Neutrophil (primary cell): ENCODE measurements around the gene SLC1A4.

Source experiments
- H3K27ac ChIP-seq: fragments of 200-600 bp; sonication (generic); 2 replicates; pipeline ENCODE4 v1.5.1; 2016; ENCODE audit warnings: mild to moderate bottlenecking, moderate library complexity
- H3K27me3 ChIP-seq: fragments of 200-600 bp; sonication (generic); 2 replicates; pipeline ENCODE4 v1.6.0; 2016; ENCODE audit warnings: mild to moderate bottlenecking
- H3K36me3 ChIP-seq: fragments of 200-600 bp; sonication (generic); 2 replicates; pipeline ENCODE4 v1.5.1; 2017
- H3K4me1 ChIP-seq, 2 experiments: fragments of 200-600 bp in 1 of 2; sonication (generic) in 1 of 2; 1 replicate in 1 of 2; 2 replicates in 1 of 2; pipeline versions ENCODE4 v1.5.1 to v1.6.1; 2013 to 2016; ENCODE audit warnings: low read depth in 1 of 2, low read length in 1 of 2, mild to moderate bottlenecking in 1 of 2, moderate library complexity in 1 of 2; ENCODE audit not compliant: control insufficient read depth in 1 of 2, insufficient read depth in 1 of 2
- H3K4me3 ChIP-seq, 2 experiments: fragments of 200-600 bp in 1 of 2; sonication (generic) in 1 of 2; 1 replicate in 1 of 2; 2 replicates in 1 of 2; pipeline ENCODE4 v1.5.1; 2013 to 2016; ENCODE audit warnings: low read depth in 1 of 2, low read length in 1 of 2, mild to moderate bottlenecking in 1 of 2, moderate library complexity in 1 of 2
- H3K9me3 ChIP-seq: fragments of 200-600 bp; sonication (generic); 2 replicates; pipeline ENCODE4 v1.5.1; 2016
- TF ChIP-seq, protein P1 (sequence below): fragments of 200-600 bp; sonication (generic); IDR thresholded peaks from 2 replicates; pipeline ENCODE4 v1.5.1; 2016; ENCODE audit warnings: antibody characterized with exemption

The SLC1A4 gene

DNA sequence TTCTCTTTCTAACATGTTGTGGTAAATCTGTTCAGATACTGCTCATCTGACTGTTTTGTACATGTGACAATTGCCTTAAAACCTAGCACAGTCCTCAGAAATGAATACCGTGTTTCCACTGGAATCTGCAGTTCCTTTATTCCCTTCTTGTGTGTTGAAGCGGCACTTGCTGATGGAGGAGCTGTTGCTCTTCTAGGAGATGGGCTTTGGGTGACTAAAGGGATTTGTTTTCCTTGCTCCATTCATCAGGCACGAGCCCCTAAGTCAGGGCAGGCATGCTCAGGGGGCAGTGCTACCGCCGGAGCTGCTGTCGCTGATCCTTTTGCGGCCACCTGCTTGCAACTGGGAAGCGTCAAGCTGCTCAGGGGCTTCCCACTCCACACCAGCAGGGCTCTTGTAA is 34.5 kb downstream of the SLC1A4 start:
- Histone ChIP-seq H3K36me3 (peaks cover 4% of the 10 kb centered on the region), H3K27me3 (no peaks in the 10 kb centered on the region), H3K4me1 (peaks cover 15 to 23% of the 10 kb centered on the region in 2 experiments), H3K9me3 (no peaks in the 10 kb centered on the region), H3K27ac (no peak overlapping the region), H3K4me3 (no peak overlapping the region)
- TF ChIP-seq, protein P1, sequence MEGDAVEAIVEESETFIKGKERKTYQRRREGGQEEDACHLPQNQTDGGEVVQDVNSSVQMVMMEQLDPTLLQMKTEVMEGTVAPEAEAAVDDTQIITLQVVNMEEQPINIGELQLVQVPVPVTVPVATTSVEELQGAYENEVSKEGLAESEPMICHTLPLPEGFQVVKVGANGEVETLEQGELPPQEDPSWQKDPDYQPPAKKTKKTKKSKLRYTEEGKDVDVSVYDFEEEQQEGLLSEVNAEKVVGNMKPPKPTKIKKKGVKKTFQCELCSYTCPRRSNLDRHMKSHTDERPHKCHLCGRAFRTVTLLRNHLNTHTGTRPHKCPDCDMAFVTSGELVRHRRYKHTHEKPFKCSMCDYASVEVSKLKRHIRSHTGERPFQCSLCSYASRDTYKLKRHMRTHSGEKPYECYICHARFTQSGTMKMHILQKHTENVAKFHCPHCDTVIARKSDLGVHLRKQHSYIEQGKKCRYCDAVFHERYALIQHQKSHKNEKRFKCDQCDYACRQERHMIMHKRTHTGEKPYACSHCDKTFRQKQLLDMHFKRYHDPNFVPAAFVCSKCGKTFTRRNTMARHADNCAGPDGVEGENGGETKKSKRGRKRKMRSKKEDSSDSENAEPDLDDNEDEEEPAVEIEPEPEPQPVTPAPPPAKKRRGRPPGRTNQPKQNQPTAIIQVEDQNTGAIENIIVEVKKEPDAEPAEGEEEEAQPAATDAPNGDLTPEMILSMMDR: no peak

DNA sequence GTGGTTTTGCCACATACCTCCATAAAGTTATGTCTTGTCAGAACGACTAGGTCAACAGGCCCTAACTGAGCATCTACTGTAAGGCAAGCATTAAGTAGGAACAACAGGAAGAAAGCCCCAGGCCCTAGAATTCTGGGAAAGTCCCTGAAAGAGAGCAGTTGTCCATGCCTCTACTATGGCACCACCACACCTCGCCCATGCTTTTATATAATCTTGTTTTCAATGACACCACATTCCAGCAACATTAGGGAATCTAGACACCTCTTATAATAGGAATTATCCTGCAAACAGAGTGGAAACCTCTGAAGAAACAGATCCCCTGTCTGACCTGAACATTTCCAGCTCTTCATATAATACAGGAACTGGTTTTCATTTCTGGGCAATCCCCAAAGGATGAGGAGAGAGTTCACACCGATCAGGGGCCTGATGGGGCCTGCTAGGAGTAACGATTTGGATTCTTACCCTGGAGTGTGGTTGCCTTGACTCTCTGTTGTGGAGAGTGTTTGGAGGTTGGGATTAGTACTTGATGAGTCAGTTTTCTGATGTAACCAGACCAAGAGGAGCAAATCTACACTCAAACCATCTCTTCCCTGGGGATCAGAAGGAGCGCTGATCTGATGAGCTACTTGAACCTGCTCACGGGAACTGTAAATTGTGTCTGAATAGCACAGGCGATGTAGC is 35.1 kb downstream of the SLC1A4 start:
- TF ChIP-seq, protein P1: no peak
- Histone ChIP-seq H3K9me3 (no peaks in the 10 kb centered on the region), H3K27me3 (no peaks in the 10 kb centered on the region), H3K4me3 (no peak overlapping the region), H3K27ac (no peak overlapping the region), H3K4me1 (peaks cover 10 to 17% of the 10 kb centered on the region in 2 experiments), H3K36me3 (peaks cover 4% of the 10 kb centered on the region)

DNA sequence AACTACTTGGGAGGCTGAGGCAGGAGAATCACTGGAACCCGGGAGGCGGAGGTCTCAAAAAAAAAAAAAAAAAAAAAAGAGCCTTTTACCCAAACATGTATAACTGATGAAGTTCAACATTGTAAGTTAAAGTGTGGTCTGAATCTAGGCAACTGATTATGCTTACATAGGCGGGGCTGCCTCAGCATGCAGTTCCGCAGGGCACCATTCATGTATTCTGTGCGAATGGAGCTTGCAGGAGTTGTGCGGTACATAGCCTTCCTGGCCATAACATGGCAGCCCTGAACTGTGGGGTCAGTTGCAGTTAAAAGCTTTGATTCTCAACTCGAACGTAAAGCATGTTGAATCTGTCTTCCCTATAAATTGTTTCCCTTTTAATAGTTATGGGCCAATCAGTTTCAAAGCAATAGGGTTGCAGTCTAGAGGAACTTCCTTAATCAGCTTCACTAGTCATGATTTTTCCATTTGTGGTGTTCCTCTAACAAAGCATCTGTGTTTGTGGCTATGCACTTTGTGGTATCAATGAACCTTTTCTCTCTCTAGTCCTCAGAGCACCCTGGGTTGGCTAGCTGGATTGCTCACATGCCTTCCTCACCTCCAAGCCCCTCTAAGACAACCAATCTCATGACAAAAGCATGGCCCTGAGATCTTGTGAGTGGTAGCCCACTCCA is 36.4 kb downstream of the SLC1A4 start:
- H3K4me3 ChIP-seq: no peak overlapping the region
- TF ChIP-seq, protein P1: no peak
- H3K36me3 ChIP-seq: peaks cover 4% of the 10 kb centered on the region
- H3K27ac ChIP-seq: peak overlapping the region; percentile 10
- no peaks in the 10 kb centered on the region for H3K9me3 ChIP-seq
- peaks cover 8 to 18% of the 10 kb centered on the region in 2 experiments for H3K4me1 ChIP-seq
- no peaks in the 10 kb centered on the region for H3K27me3 ChIP-seq

DNA sequence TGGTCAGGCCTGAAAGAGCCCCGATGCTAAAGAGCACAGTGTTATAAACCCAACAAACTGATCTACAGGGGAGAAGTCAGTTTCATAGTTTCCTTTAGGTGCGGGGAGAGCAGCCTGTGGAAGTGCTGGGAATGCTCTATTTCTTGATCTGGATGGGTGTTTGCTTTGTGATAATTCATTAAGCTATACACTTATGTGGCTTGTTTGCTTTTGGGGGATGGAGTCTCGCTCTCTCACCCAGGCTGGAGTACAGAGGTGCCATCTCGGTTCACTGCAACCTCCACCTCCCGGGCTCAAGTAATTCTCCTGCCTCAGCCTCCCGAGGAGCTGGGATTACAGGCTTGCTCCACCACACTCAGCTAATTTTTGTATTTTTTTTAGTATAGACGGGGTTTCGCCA is 37.0 kb downstream of the SLC1A4 start:
- TF ChIP-seq, protein P1: no peak
- Histone ChIP-seq H3K36me3 (peaks cover 3% of the 10 kb centered on the region), H3K27ac (peak overlapping the region; percentile 10), H3K9me3 (no peaks in the 10 kb centered on the region), H3K27me3 (no peaks in the 10 kb centered on the region), H3K4me3 (no peak overlapping the region), H3K4me1 (peaks cover 12 to 23% of the 10 kb centered on the region in 2 experiments)

DNA sequence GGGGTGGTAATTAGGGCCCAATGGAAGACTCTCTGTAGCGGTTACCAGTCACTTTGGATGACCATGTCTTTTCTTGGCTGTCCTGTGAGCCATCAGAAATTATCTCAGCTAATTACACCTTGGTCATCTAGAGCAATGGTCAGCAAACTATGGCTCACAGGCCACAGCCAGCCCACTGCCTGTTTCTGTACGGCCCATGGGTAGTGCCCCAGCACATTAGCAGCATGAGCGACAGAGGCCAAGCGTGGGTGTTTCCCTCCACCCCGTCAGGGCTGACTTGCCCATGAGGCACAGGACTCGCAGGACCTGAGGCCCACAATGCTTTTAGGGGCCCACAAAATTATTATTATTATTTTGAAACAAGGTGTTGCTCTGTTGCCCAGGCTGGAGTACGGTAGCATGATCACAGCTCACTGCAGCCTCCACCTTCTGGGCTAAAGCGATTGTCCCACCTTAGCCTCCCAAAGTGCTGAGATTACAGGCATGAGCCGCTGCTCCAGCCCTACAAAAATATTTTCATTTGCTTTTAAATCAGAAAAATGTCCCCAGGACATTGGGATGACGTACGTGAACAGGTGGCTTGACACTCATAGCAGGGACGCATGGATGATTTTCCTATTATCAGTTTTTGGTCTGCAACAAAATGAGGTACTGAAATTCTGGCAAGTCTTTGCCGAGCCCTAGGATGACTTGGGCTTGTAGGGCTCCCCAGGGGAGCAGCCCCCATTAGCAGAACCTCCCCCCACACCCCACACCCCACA is 37.7 kb downstream of the SLC1A4 start:
- H3K4me3 ChIP-seq: no peak overlapping the region
- no peaks in the 10 kb centered on the region for H3K36me3 ChIP-seq
- TF ChIP-seq, protein P1: no peak
- no peaks in the 10 kb centered on the region for H3K27me3 ChIP-seq
- no peaks in the 10 kb centered on the region for H3K9me3 ChIP-seq
- peaks cover 20 to 30% of the 10 kb centered on the region in 2 experiments for H3K4me1 ChIP-seq
- no peak overlapping the region for H3K27ac ChIP-seq
